CD4-positive, alpha-beta T cell treated with Interleukin-17A for 1 hour (primary cell): ENCODE data around the gene UNC5CL.

Experiments
- DNase-seq: peaks from one replicate; pipeline ENCODE4 v3.0.0-alpha.2; 2020

Gene UNC5CL

DNA sequence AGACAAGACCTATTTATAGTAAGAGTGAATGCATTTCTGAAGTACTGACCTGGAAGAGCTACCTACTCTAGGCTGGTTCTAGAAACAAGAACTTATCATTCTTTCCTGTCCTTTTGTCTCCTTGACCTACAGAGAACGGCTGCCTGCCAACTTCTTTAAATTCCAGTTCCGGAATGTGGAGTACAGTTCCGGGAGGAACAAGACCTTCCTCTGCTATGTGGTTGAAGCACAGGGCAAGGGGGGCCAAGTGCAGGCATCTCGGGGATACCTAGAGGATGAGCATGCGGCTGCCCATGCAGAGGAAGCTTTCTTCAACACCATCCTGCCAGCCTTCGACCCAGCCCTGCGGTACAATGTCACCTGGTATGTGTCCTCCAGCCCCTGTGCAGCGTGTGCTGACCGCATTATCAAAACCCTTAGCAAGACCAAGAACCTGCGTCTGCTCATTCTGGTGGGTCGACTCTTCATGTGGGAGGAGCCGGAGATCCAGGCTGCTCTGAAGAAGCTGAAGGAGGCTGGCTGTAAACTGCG lies 22.2 kb upstream of the UNC5CL start:
- DNase-seq = no peak

DNA sequence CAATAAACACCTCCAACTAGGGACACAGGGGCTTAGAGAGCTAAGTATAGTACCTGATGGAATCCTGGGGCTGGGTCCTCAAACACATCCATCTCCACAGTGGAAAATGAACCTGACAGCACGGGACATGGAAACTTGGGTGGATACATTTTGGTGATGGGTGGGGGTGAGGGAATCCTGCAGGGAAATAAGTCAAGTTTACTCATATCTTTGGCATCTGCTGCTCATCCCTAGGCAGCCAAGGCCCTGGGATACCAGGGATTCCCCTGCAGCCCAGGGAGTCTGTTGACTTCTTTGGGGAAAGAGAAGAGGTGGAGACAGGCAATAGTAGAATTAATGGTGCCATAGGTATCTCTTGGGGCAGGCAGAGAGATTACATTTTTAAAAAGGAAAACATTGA lies 20.5 kb upstream of the UNC5CL start:
- no peak for DNase-seq

GRCh38 chr6:41058783-41059181 lies 19.8 kb upstream of the UNC5CL start:
- DNase-seq = no peak

GRCh38 chr6:41056768-41057490 lies 17.9 kb upstream of the UNC5CL start:
- DNase-seq = no peak

DNA sequence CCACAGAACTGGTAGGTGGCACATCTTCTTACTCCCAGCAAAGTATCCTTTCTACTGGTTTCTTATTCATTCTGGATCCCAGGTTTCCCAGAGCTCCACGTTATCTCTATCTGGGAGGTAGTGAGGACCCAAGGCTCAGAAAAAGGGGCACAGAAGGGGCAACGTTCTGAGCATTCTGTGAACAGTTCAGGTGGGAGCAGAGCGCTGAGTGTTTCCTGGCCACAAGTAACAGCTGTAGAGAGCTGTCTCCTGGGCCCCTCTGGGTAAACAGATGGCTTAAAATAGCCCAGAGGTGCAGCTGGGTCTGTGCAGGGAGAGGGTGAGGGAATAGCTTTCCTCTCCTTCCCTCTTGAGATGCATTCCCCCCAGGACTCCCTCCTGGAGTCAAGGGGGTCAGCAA lies 16.1 kb upstream of the UNC5CL start:
- DNase-seq = no peak

- no peak for DNase-seq
Observed at GRCh38 chr6:41054511-41054910, 15.5 kb upstream of the UNC5CL start.

- no peak for DNase-seq
Observed at GRCh38 chr6:41053041-41053440, 14.0 kb upstream of the UNC5CL start, which contains the start of gene APOBEC2. APOBEC2 (plus strand) TSS chr6:41053202; CDS start chr6:41053348, 146 bp downstream.

DNA sequence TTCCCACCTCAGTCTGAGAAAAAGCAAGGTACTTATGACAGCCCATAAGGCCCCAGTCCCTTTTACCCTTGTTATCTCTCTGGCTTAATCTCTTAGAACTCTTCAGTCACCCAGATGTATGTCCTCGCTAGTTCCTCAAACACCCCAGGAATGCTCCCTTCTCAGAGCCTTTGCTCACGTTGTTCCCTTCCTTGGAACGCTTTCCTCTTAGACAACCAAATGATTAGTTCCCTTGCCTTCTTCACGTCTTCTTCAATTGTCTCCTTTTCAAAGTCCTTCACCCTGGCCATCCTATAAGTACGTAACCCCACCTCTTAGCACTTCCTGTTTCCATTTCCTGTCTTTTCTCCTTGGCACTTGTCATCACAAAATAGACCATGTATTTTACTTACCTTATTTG lies 12.9 kb upstream of the UNC5CL start:
- peak; percentile 14 for DNase-seq

DNA sequence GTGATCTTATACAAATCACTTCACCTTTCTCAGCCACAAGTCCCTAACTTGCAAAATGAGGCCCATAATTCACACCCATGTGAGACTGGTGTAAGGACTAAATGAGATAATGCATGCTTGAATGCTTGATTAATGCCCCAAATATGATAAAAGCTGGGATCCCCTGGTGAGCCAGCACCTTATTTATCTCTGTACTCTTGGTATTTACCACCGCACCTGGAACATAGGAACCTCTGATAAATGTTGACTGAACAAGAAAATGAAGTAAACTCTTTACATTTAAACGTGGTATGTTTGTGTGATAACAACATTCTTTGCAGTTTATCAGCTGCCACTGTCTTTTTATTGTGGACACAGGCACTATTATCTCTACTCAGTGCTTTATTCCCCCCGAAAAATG lies 11.5 kb upstream of the UNC5CL start:
- DNase-seq = no peak

DNA sequence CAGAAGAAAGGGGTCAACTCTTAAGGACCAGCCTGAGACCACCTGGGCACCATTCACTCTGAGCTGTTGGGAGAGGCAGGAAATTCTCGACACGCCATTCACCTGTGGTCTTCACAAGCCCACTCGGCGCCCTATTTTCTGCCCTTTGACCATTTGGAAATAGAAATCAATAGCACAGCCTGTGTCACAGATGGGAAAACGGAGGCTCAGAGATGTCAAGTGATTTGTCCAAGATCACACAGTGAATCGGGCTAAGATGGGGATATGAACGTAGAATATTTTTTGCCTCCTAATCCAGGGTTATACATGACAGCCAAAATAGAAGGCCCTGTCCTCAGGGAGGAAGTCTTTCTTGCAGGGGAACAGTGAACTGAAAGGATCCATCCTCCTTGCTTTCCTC lies 10.9 kb upstream of the UNC5CL start:
- no peak for DNase-seq

DNA sequence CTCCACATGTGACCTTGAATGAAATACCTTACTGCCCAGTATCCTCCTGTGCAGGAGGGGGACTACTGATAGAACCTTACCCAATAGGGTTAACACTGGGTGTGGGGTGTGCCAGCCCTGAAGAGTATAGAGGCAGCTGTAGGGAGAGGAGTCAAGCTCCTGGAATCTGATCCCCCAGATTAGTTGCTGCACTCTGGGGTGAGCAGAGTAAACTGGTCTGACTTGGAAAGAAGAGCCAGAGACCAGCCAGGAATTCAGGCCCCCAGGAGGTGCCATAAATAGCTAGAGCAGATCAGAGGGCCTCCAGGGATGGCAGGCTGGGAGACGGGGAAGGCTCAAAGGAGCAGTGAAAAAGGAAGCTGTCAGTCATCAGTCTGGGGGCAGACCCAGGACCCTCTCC lies 10.5 kb upstream of the UNC5CL start:
- DNase-seq = no peak

GRCh38 chr6:41047745-41048732 lies 9.0 kb upstream of the UNC5CL start:
- no peak for DNase-seq

GRCh38 chr6:41047306-41047705 lies 8.3 kb upstream of the UNC5CL start:
- DNase-seq = no peak

DNA sequence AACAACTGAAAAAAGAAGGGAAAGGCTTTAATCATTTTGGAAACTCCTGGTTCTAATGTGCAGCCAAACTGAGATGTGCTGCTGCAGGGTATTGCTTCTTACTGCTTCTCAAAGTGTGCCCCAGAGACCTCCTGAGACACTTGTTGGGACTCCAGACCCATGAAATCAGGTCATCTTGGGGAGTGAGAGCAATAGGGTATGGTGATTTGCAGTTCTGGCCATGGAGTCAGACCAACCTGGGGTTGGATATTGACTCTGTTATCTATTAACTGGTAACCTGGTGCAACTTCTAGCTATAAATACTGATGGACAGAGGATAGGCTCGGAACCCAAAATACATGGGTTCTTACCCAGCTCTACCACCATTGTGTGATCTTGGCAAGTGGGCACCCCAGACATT lies 7.1 kb upstream of the UNC5CL start:
- DNase-seq = no peak

GRCh38 chr6:41045664-41046063 lies 6.6 kb upstream of the UNC5CL start:
- no peak for DNase-seq

DNA sequence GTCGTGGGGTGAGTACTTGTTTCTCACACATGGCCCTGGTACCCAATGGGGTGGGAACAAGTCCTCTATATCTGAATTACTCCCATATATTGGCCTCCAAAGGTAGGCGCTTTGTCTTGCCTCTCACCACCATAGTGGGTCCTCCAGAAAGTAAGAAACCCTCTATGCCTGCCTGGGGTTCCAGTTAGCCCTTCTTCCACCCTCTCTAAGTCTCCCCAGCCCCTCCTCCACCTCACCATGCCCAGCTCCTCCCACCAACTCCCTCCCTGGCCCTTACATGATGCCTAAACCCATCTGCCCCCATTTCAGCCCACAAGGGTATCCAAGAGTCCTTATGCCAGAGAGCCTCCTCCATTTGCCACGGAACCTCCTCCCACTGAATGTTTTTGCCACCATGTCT lies 4.1 kb upstream of the UNC5CL start:
- no peak for DNase-seq

GRCh38 chr6:41042226-41043055 lies 3.4 kb upstream of the UNC5CL start, which contains the start of gene TSPO2:
TSPO2 (plus strand) TSS chr6:41042467; CDS start chr6:41042986, 519 bp downstream.
- no peak for DNase-seq

GRCh38 chr6:41040940-41041536 lies 2.0 kb upstream of the UNC5CL start:
- DNase-seq = no peak

DNA sequence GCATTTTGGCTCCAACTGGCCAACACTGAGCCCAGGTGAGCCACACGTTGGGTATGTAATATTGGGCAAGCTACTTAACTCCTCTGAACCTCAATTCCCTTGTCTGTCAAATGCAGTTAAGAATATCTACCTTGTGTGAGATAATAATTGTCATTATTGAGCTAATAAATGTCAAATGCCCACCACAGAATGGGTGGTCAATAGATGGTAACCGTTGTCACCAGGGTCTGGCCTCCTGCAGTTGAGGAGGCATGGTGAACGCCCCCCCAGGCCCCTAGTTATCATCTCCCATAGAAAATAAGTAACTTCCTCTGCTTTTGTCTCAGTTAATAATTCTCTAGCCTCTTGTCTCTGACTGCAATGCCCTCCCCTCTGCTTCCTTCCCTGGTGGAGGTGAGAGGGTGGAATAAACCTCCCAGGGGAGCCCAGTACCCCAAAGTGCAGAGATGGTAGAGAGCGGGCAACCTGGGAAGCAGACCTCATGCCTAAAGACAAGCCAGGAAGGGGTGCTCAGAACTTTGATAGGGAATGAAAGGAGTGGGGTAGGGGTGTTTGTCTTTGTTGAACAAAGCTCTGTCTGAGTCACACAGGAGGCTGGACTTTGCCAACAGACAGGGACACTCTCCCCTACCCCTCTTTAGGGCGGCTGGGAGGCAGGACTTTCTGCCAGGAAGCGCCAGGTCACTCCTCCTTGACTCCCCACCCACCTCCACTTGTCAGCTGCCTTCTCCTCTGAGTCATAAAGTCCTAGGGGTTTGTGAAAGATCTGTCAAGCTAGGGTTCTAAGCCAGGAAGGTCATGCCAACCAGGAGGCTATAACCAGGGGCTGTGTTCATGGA lies 1.3 kb upstream of the UNC5CL start:
- no peak for DNase-seq

DNA sequence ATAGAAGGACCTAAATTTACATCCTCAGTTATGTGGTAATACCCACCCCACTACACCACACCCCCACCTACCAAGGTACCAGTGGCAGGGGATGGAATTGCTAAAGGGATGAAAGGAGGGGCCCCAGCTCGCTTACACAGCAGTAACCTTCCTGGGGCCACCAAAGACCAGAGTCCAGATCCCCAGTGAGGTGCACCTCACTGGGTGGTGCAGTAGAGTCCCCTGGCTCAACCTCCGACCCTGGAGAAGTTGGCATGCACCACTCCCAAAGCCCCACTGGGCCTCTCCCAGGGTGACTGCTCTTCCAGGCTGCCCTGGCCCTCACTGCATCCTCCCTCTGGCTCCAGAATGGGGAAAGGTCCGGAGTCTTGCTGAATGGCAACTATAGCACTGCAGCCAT lies 816 bp downstream of the UNC5CL start:
- no peak for DNase-seq
